Measurements from ENCODE around the gene USP3. TPM values are rescaled to one million over a fixed set of nuclear protein-coding genes. Genes with fewer than 3 reads are reported as not detected.
A peak's percentile ranks its signal among the peaks of the same experiment; 100 is the strongest.

The USP3 gene
- total and polyA plus RNA-seq, 2 of the 13 experiments (the other 11 are each of a cell fraction or from before 2014, with no cell fraction given): 14.3 to 61.2 TPM

DNA sequence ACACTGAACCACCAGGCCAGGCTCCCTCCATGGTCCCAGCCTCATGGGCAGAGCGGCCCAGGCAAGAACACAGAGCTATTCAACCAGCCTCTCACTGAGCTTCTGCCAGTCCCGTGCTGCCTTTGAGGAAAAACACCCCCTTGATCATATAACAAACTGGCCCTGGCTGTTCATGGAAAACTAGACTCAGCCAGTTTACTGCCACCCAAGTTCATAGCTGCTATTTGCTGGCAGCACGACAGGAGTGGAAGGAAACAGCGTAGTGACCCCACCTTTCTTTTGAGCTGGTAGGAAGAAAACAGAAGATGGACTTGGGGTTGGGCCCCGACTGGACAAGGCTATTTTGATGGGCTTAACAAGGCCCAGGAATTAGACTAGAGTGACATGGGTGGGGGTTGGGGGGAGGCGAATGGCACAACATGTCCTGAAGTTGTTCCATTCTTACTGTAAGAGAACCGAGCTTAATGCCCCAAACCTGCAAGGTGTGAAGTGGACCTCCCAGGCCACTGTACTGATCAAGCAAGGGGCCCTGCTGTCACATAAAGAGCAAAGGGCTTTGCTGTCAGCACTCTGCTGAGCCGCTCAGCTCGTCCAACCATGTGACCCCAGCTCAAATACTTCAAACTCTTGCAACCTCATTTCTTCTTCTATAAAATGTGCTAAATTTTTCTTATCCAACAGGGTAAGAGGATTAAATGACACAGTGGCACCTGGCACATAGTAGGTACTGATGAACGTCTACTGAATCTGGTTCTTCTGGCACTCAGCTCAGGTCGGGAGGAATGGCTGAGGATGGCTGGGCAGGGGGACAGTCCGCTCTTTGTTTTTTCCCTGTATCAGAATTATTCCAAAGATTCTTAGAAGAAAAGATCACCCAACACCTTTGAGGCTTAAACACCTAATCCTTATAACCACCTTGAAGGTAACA is 94.3 kb downstream of the USP3 start (continued):
- TF ChIP-seq MBNL3 (CRISPR knock-in tag; conservative IDR thresholded peaks at IDR 0.05) (no peak), YEATS4 (CRISPR knock-in tag; IDR thresholded peaks at IDR 0.05; ENCODE audit: borderline replicate concordance) (no peak), RFXANK (CRISPR knock-in tag; IDR thresholded peaks at IDR 0.05) (no peak), MLX (CRISPR knock-in tag; IDR thresholded peaks at IDR 0.05) (no peak), ZNF616 (CRISPR knock-in tag; IDR thresholded peaks at IDR 0.05; ENCODE audit: low read depth) (no peak), PRDM15 (CRISPR knock-in tag; IDR thresholded peaks at IDR 0.05) (0 out of 2 replicates have a peak, but pooled peaks have one; percentile 29), TBX2 (CRISPR knock-in tag; IDR thresholded peaks at IDR 0.05; ENCODE audit: borderline replicate concordance) (peak; percentile 58), ARID2 (CRISPR knock-in tag; IDR thresholded peaks at IDR 0.05; ENCODE audit: borderline replicate concordance) (no peak), MXI1 (IDR thresholded peaks at IDR 0.05; ENCODE audit: borderline replicate concordance, low read depth, low read length) (no peak), DPF2 (CRISPR knock-in tag; IDR thresholded peaks at IDR 0.05; ENCODE audit: borderline replicate concordance, low read depth) (no peak), CHD2 (IDR thresholded peaks at IDR 0.05; ENCODE audit: low read depth, low read length) (no peak), ZNF549 (CRISPR knock-in tag; IDR thresholded peaks at IDR 0.05) (no peak)
- TF ChIP-seq, protein P1, sequence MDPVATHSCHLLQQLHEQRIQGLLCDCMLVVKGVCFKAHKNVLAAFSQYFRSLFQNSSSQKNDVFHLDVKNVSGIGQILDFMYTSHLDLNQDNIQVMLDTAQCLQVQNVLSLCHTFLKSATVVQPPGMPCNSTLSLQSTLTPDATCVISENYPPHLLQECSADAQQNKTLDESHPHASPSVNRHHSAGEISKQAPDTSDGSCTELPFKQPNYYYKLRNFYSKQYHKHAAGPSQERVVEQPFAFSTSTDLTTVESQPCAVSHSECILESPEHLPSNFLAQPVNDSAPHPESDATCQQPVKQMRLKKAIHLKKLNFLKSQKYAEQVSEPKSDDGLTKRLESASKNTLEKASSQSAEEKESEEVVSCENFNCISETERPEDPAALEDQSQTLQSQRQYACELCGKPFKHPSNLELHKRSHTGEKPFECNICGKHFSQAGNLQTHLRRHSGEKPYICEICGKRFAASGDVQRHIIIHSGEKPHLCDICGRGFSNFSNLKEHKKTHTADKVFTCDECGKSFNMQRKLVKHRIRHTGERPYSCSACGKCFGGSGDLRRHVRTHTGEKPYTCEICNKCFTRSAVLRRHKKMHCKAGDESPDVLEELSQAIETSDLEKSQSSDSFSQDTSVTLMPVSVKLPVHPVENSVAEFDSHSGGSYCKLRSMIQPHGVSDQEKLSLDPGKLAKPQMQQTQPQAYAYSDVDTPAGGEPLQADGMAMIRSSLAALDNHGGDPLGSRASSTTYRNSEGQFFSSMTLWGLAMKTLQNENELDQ (CRISPR knock-in tag; IDR thresholded peaks at IDR 0.05; ENCODE audit: borderline replicate concordance): no peak
- TF ChIP-seq, protein P2, sequence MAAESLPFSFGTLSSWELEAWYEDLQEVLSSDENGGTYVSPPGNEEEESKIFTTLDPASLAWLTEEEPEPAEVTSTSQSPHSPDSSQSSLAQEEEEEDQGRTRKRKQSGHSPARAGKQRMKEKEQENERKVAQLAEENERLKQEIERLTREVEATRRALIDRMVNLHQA (CRISPR knock-in tag; IDR thresholded peaks at IDR 0.05): no peak
- TF ChIP-seq, protein P3, sequence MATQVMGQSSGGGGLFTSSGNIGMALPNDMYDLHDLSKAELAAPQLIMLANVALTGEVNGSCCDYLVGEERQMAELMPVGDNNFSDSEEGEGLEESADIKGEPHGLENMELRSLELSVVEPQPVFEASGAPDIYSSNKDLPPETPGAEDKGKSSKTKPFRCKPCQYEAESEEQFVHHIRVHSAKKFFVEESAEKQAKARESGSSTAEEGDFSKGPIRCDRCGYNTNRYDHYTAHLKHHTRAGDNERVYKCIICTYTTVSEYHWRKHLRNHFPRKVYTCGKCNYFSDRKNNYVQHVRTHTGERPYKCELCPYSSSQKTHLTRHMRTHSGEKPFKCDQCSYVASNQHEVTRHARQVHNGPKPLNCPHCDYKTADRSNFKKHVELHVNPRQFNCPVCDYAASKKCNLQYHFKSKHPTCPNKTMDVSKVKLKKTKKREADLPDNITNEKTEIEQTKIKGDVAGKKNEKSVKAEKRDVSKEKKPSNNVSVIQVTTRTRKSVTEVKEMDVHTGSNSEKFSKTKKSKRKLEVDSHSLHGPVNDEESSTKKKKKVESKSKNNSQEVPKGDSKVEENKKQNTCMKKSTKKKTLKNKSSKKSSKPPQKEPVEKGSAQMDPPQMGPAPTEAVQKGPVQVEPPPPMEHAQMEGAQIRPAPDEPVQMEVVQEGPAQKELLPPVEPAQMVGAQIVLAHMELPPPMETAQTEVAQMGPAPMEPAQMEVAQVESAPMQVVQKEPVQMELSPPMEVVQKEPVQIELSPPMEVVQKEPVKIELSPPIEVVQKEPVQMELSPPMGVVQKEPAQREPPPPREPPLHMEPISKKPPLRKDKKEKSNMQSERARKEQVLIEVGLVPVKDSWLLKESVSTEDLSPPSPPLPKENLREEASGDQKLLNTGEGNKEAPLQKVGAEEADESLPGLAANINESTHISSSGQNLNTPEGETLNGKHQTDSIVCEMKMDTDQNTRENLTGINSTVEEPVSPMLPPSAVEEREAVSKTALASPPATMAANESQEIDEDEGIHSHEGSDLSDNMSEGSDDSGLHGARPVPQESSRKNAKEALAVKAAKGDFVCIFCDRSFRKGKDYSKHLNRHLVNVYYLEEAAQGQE (IDR thresholded peaks at IDR 0.05; ENCODE audit: borderline replicate concordance in 1 of 2, low read depth in 1 of 2, low read length in 2 of 2): no peak
- TF ChIP-seq, protein P4, sequence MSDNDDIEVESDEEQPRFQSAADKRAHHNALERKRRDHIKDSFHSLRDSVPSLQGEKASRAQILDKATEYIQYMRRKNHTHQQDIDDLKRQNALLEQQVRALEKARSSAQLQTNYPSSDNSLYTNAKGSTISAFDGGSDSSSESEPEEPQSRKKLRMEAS (IDR thresholded peaks at IDR 0.05): peak; percentile 63

All from HepG2 (cell line).